Spinal cord (tissue), 10 donors: ENCODE data around the gene SPTBN5. TPM values are rescaled to one million over a fixed set of nuclear protein-coding genes. Genes with fewer than 3 reads are reported as not detected.
A peak's percentile ranks its signal among the peaks of the same experiment; 100 is the strongest.

Source experiments
- DNase-seq, 6 donors: peaks; one replicate each; pipeline versions ENCODE4 v3.0.0 to v3.0.0-alpha.2; 2013 to 2015; ENCODE audit warnings: low spot score in 6 of 6, low read depth in 4 of 6
- H3K27ac ChIP-seq: one replicate; pipeline ENCODE4 v1.5.1; 2013; ENCODE audit warnings: low read depth, low read length, control low read depth
- H3K27me3 ChIP-seq: one replicate; pipeline ENCODE4 v1.6.1; 2013; ENCODE audit warnings: low read length; ENCODE audit not compliant: control insufficient read depth, insufficient read depth
- H3K36me3 ChIP-seq: one replicate; pipeline ENCODE4 v1.6.1; 2013; ENCODE audit warnings: low read length; ENCODE audit not compliant: control insufficient read depth, insufficient read depth
- H3K4me1 ChIP-seq: one replicate; pipeline ENCODE4 v1.6.1; 2013; ENCODE audit warnings: low read length; ENCODE audit not compliant: control insufficient read depth, insufficient read depth
- H3K4me3 ChIP-seq: one replicate; pipeline ENCODE4 v1.5.1; 2013; ENCODE audit warnings: low read depth, low read length, control low read depth
- H3K9me3 ChIP-seq: one replicate; pipeline ENCODE4 v1.6.1; 2013; ENCODE audit warnings: low read length; ENCODE audit not compliant: control insufficient read depth, insufficient read depth
- WGBS: methylation state at CpG from one replicate; pipeline ENCODE4 v1.1.5; 2013; ENCODE audit warnings: missing lambda C conversion rate; ENCODE audit not compliant: insufficient coverage; 5-methylcytosine and 5-hydroxymethylcytosine counted together
- polyA plus RNA-seq, 2 donors: library from polyadenylated mRNA; unstranded; fragments of 120-200 nt; gene quantifications; one replicate each; pipeline ENCODE4 v1.2.1, GENCODE V29; 2013; ENCODE audit not compliant: insufficient read length in 2 of 2
- total RNA-seq, 2 donors: library from RNA; depleted of rRNA in 1 of 2; stranded (reverse); fragments of 120-200 nt in 1 of 2; fragments of >200 nt in 1 of 2; gene quantifications; one replicate each; pipeline versions ENCODE4 v1.2.3 to v1.2.4, GENCODE V29; 2013 to 2014
- donor health status: healthy.

SPTBN5 gene
- total and polyA plus RNA-seq, 4 donors, result 0.69 to 4.2 (median 2.5) TPM

DNA sequence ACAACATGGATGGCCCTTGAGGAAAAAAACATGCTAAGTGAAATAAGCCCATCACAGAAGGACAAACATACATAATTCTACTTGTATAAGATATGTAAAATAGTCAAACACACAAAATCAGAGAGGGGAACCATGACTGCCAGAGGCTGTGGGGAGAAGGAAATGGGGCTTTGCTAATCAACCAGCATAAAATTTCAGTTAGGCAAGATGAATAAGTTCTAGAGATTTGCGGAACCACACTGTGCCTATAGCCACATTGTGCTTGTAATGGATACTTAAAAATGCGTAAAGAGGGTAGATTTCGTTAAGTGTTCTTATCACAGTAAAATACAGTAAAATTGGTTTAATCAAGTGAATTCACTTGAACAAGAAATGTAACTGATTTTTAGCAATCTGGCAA lies 33.7 kb upstream of the SPTBN5 start:
- H3K27me3 ChIP-seq, result no peaks in the 10 kb centered on the region
- no peak overlapping the region for H3K27ac ChIP-seq
- whole genome bisulfite sequencing, result 100% methylated on average over 1 of the region's 3 CpGs
- no peaks in the 10 kb centered on the region for H3K36me3 ChIP-seq
- H3K4me3 ChIP-seq, result no peak overlapping the region
- peaks cover 5% of the 10 kb centered on the region for H3K4me1 ChIP-seq
- H3K9me3 ChIP-seq, result no peaks in the 10 kb centered on the region
- DNase-seq, result peak in 1 of 6 donors; percentile 22

DNA sequence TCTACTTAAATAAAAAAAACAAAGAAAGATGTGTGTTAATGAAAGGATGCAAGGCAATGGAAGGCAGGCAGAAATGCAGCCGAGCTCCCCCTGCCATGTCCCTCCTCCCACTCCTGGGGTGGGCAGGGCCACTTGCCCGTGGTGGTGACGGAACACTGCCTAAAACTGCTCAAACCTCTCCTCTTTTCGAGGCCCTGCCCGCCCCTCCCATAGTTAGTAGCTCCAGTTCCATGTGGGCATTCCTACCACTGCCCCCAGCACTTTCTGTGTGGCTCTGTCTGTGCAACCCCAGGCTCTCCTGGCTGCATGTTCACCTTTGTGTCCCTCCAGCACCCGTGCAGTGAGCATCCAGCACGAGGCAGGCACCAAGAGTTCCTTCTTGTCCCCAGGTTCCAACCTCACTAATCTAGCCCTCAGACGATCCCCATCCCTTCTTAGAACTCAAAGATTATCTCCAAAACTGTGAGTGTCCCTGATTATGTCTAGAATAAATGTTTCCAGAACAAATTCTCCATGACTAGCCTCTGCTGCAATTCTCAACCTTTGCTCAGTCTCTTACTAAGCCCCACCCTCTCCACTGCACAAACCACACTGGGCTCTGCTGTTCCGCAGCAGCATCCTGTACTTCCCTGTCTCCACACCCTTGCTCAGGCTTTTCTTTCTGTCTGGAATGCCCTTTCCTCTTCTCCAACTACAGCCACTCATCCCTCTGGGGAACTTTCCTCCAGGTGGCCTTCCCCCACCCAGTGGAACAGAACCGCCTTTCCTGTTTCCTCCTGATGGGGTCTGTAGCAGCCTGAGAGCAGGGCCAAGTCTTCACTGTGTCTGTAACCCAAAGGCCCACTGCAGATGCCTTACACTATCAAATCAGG lies 32.6 kb upstream of the SPTBN5 start:
- WGBS, result 68% methylated on average over 9 of the region's 10 CpGs
- Histone ChIP-seq H3K4me1 (peaks cover 5% of the 10 kb centered on the region), H3K9me3 (no peaks in the 10 kb centered on the region), H3K27me3 (no peaks in the 10 kb centered on the region), H3K4me3 (no peak overlapping the region), H3K27ac (no peak overlapping the region), H3K36me3 (no peaks in the 10 kb centered on the region)
- no peak for DNase-seq

DNA sequence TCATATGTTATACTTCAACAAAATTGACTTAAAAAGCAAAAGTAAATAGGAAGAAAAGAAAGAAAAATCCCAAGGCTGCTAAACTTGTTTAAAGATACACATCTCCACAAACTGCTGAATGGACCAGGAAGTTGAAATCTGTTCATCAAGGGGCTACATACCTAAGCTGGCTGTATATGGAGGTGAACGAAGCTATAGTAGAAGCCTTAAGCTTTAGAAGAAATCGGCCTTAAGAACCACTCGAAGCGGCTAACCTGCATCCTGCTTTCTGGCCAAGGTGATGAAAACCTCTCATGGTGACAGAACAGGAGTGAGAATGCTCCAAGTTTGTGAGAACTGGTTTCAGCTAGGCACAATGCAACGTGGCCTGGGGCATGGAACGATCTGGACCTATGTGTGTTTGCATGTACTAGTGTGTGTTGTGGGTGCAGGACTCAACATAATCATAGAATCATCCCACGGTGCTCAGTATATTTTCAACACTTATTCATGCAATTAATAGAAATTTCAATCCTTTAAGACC lies 31.3 kb upstream of the SPTBN5 start:
- WGBS, result 98% methylated on average over 4 of the region's 7 CpGs
- Histone ChIP-seq H3K4me1 (peaks cover 8% of the 10 kb centered on the region), H3K27me3 (no peaks in the 10 kb centered on the region), H3K27ac (no peak overlapping the region), H3K9me3 (no peaks in the 10 kb centered on the region), H3K36me3 (no peaks in the 10 kb centered on the region), H3K4me3 (no peak overlapping the region)
- no peak for DNase-seq

DNA sequence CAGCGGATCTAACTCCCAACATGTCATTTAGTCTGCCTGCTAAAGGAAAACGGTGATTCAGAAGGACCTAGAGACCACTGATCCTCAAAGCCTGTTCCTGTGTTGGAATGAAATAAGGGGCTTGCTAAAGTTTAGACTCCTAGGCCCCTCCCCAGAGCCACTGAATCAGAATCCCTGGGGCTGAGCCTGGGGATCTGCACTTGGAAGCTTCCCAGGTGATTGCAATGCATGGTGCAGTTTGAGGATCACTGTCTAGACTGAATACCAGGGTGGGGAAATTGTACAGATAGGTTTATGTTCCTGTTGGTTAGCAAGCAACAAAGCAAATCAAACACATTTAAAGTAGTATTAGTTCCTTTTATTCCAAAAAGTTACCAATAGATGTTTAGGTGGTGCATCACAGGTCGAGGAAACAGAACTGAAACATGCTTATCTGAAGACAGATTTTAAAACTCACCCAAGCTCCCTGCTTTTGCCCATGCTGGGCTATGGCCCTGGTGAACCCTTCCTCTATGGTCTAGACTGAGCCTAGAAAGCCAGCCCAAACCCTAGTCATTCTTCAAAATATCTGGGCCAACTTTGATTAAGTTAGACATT lies 29.6 kb upstream of the SPTBN5 start:
- Histone ChIP-seq H3K27ac (no peak overlapping the region), H3K27me3 (no peaks in the 10 kb centered on the region), H3K4me1 (peaks cover 14% of the 10 kb centered on the region), H3K9me3 (no peaks in the 10 kb centered on the region), H3K36me3 (peaks cover 7% of the 10 kb centered on the region), H3K4me3 (no peak overlapping the region)
- DNase-seq, result no peak
- 100% methylated on average over 1 of the region's 3 CpGs for WGBS

DNA sequence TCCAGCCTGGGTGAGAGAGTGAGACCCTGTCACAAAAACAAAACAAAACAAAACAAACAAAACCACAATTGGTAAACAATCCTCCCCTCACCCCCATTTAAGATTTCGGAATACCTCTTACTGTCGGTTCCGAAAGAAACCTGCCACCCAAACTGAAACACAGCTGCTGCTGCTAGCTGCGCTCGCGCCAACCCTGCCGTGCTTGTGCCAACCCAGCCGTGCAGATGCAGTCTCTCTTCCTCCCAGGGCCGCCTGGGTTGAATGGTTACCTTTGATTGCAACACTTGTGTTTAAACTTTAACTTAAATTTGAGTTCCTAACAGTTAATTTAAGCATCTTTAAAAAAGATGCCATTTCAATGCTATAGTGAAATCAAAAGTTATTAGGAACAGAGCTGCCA lies 28.5 kb upstream of the SPTBN5 start:
- H3K36me3 ChIP-seq, result peaks cover 8% of the 10 kb centered on the region
- H3K27me3 ChIP-seq, result no peaks in the 10 kb centered on the region
- H3K4me3 ChIP-seq, result no peak overlapping the region
- no peak for DNase-seq
- H3K9me3 ChIP-seq, result no peaks in the 10 kb centered on the region
- peaks cover 24% of the 10 kb centered on the region for H3K4me1 ChIP-seq
- WGBS, result 70% methylated on average over 3 of the region's 9 CpGs
- H3K27ac ChIP-seq, result no peak overlapping the region

DNA sequence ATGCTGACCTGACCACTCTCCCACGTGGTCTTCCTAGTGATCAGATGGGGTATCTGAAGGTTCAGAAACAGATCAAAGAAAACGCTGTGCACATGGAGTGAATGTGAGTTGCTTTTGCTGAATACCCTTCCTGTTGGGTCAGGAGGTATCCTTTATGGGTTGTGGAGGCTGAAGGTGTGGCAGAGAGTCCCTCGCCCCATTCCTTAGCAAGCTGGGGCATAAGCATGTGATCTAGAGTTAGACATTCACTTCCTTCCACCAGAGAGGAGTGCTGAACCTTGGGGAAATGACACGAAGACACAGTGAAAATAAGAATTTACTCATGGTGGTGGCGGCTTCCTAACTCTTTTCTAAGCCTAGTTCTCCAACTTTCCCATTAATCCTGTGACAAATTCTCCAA lies 27.8 kb upstream of the SPTBN5 start:
- Histone ChIP-seq H3K9me3 (no peaks in the 10 kb centered on the region), H3K4me1 (peaks cover 26% of the 10 kb centered on the region), H3K27me3 (no peaks in the 10 kb centered on the region), H3K27ac (no peak overlapping the region), H3K4me3 (no peak overlapping the region), H3K36me3 (peaks cover 8% of the 10 kb centered on the region)
- no peak for DNase-seq
- WGBS, result 80% methylated on average over 1 of the region's 5 CpGs

DNA sequence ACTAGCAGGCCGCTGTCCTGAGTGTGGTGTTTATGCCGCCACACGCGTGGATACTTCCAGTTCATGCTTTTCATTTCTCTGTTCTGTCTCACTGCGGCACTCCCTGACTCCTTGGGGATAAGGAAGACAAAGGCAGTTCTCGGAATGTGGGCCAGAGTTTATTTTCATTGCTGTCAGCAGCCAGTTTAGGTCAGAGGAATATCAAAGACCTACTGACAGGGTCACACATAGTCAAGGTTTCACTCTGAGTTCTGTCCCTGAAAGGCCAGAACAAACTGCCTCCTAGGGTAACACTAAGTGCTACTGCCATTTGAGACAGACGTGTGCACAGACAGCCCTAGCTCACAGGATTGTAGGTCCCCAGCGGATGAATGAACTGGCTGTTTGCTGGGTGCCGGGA lies 27.3 kb upstream of the SPTBN5 start:
- Histone ChIP-seq H3K27ac (no peak overlapping the region), H3K4me3 (no peak overlapping the region), H3K36me3 (peaks cover 8% of the 10 kb centered on the region), H3K27me3 (no peaks in the 10 kb centered on the region), H3K9me3 (no peaks in the 10 kb centered on the region), H3K4me1 (peaks cover 27% of the 10 kb centered on the region)
- peak in 2 of 6 donors; percentile 32 to 62 for DNase-seq
- WGBS, result 61% methylated on average over 6 of the region's 9 CpGs

DNA sequence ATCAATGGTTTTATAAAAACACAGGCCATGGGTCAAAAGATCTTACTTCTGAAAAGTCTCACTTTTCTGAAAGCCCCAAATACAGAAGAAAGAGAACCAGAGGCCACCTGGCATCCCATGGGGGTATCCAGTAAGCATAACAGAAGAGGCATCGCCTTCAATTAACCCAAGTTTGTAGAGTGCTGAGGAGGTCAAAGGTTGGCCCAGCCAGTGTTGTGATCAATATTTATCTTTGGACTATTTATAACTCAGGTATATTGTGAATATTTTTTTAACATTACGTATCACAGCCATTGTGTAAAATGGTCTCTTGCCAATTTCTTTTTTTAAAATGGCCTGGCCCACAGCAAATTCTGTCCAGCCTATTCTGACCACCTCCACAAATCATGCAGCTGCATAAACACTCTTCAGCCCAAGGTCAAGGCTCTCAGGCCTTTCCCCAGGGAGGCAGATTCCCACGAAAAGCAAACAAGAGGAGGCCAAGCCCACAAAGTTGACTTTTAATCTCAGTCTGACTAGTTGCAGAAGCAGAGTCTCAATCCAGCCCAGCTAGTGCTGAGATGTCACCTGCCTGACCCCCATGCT lies 26.2 kb upstream of the SPTBN5 start:
- H3K4me3 ChIP-seq, result no peak overlapping the region
- peaks cover 25% of the 10 kb centered on the region for H3K4me1 ChIP-seq
- no peaks in the 10 kb centered on the region for H3K27me3 ChIP-seq
- H3K9me3 ChIP-seq, result no peaks in the 10 kb centered on the region
- peaks cover 8% of the 10 kb centered on the region for H3K36me3 ChIP-seq
- WGBS, result 64% methylated on average over 1 of the region's 3 CpGs
- peak in 1 of 6 donors; percentile 78 for DNase-seq
- no peak overlapping the region for H3K27ac ChIP-seq

DNA sequence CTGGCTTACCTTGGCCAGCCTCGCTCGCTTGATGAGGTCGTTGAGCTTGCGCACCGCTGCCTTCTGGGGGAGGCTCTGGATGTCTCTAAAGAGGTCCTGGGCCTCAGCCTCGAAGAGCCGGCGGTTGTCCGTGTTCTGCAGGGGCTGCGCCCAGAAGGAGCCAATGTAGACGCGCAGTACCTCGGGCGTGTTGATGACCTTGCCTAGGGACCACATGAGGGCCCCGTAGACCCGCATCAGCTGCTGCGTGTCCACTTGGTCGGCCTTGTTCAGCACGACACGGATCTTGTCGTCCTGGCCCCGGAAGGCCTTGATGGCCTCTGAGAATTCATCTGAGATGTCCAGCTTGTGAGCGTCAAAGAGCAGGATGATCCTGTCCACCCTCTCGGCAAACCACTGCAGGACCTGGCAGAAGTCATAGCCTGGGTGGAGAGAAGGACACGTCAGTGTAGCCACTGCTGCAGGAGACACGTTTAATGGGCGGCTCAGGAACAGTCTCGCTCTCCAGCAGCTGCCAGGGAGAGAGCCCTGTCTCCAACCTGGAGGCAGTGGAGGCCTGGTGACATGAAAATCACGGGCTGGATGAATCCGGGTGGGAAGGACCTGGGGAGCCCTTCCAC lies 25.5 kb upstream of the SPTBN5 start:
- Histone ChIP-seq H3K27me3 (no peaks in the 10 kb centered on the region), H3K27ac (no peak overlapping the region), H3K9me3 (no peaks in the 10 kb centered on the region), H3K36me3 (peaks cover 8% of the 10 kb centered on the region), H3K4me3 (no peak overlapping the region), H3K4me1 (peaks cover 25% of the 10 kb centered on the region)
- WGBS, result 86% methylated on average over 30 of the region's 30 CpGs
- DNase-seq, result no peak
